DOHH2 (cell line): ENCODE data around the gene KCNQ1.

ENCODE experiments used
- EZH2phosphoT487 ChIP-seq: fragments of 200-600 bp; sonication (generic); IDR thresholded peaks from 2 replicates; pipeline ENCODE4 v1.6.1; 2017; ENCODE audit warnings: borderline replicate concordance, mild to moderate bottlenecking, antibody characterized with exemption, low read length, moderate library complexity, mixed read lengths
- TF ChIP-seq, protein P1 (sequence below): fragments of 200-600 bp; sonication (generic); IDR thresholded peaks from one replicate; pipeline ENCODE4 v1.5.1; 2014; ENCODE audit warnings: antibody characterized with exemption, mild to moderate bottlenecking, low read depth, low read length; ENCODE audit not compliant: poor library complexity, severe bottlenecking

DNA sequence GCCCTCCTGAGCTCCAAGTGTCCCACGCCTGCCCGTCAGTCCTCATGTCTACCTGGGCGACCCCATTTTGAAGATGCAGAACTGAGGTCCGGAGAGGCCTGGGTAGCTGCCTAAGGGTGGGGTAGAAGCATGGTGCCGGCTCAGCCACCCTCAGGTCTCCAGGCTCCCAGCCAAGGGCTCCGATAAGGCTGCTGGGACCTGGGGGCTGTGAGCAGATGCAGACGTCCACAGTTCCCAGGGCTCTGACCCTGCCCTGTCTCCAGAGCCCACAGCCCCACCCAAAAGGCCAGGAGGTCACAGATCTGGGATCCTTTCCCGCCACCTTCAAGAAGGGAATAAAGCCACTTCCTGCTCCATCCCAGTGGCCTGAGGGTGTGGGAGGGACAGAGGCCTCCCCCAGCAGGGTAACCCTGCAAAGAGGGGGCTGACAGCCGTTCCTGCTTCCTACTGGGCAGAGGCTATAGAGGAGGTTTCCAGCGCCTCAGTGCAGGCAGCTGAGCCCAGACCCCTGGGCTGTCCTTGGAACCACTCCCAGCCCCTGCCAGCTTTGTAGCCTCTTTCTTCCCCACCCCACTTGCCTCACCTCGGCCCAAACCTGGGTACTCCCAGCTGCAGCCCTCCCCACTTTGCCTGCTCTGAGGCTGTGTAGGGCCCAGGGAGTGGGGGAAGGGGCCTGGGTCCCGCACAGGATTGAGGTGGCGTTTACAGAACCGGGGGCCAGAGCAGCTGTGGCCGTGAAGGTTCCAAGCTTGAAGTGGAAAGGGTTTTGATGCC, 355.3 kb downstream of the KCNQ1 start:
- TF ChIP-seq, protein P1, sequence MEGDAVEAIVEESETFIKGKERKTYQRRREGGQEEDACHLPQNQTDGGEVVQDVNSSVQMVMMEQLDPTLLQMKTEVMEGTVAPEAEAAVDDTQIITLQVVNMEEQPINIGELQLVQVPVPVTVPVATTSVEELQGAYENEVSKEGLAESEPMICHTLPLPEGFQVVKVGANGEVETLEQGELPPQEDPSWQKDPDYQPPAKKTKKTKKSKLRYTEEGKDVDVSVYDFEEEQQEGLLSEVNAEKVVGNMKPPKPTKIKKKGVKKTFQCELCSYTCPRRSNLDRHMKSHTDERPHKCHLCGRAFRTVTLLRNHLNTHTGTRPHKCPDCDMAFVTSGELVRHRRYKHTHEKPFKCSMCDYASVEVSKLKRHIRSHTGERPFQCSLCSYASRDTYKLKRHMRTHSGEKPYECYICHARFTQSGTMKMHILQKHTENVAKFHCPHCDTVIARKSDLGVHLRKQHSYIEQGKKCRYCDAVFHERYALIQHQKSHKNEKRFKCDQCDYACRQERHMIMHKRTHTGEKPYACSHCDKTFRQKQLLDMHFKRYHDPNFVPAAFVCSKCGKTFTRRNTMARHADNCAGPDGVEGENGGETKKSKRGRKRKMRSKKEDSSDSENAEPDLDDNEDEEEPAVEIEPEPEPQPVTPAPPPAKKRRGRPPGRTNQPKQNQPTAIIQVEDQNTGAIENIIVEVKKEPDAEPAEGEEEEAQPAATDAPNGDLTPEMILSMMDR: no peak
- TF ChIP-seq EZH2phosphoT487: no peak
